ENCODE measurements around the gene ADGRG3. TPM values are rescaled to one million over a fixed set of nuclear protein-coding genes. Genes with fewer than 3 reads are reported as not detected.
A peak's percentile ranks its signal among the peaks of the same experiment; 100 is the strongest.

Gene ADGRG3
- total and polyA plus RNA-seq, 2 of the 13 experiments (the other 11 are each of a cell fraction or from before 2014, with no cell fraction given) = 2.7 to 11.8 TPM

- TF ChIP-seq, protein P1, sequence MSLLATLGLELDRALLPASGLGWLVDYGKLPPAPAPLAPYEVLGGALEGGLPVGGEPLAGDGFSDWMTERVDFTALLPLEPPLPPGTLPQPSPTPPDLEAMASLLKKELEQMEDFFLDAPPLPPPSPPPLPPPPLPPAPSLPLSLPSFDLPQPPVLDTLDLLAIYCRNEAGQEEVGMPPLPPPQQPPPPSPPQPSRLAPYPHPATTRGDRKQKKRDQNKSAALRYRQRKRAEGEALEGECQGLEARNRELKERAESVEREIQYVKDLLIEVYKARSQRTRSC (CRISPR knock-in tag; IDR thresholded peaks at IDR 0.05; ENCODE audit: low read depth) = no peak
- TF ChIP-seq MAF1 (CRISPR knock-in tag; IDR thresholded peaks at IDR 0.05; ENCODE audit: borderline replicate concordance) (no peak), PPARG (CRISPR knock-in tag; conservative IDR thresholded peaks at IDR 0.05) (peak; percentile 46; the same call in 1 of the 2 replicates), ZNF672 (CRISPR knock-in tag; IDR thresholded peaks at IDR 0.05) (peak; percentile 86; the same call in 1 of the 2 replicates), SP2 (CRISPR knock-in tag; IDR thresholded peaks at IDR 0.05) (no peak), RFXAP (CRISPR knock-in tag; IDR thresholded peaks at IDR 0.05; ENCODE audit: borderline replicate concordance) (no peak), ZNF317 (CRISPR knock-in tag; IDR thresholded peaks at IDR 0.05) (0 out of 2 replicates have a peak, but pooled peaks have one; percentile 29), ARHGAP35 (CRISPR knock-in tag; IDR thresholded peaks at IDR 0.05; ENCODE audit: borderline replicate concordance) (no peak), GRHL1 (CRISPR knock-in tag; conservative IDR thresholded peaks at IDR 0.05) (no peak)
- TF ChIP-seq, protein P2, sequence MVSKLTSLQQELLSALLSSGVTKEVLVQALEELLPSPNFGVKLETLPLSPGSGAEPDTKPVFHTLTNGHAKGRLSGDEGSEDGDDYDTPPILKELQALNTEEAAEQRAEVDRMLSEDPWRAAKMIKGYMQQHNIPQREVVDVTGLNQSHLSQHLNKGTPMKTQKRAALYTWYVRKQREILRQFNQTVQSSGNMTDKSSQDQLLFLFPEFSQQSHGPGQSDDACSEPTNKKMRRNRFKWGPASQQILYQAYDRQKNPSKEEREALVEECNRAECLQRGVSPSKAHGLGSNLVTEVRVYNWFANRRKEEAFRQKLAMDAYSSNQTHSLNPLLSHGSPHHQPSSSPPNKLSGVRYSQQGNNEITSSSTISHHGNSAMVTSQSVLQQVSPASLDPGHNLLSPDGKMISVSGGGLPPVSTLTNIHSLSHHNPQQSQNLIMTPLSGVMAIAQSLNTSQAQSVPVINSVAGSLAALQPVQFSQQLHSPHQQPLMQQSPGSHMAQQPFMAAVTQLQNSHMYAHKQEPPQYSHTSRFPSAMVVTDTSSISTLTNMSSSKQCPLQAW (CRISPR knock-in tag; IDR thresholded peaks at IDR 0.05) = peak; percentile 85; the same call in 1 of the 2 replicates
- TF ChIP-seq, protein P3, sequence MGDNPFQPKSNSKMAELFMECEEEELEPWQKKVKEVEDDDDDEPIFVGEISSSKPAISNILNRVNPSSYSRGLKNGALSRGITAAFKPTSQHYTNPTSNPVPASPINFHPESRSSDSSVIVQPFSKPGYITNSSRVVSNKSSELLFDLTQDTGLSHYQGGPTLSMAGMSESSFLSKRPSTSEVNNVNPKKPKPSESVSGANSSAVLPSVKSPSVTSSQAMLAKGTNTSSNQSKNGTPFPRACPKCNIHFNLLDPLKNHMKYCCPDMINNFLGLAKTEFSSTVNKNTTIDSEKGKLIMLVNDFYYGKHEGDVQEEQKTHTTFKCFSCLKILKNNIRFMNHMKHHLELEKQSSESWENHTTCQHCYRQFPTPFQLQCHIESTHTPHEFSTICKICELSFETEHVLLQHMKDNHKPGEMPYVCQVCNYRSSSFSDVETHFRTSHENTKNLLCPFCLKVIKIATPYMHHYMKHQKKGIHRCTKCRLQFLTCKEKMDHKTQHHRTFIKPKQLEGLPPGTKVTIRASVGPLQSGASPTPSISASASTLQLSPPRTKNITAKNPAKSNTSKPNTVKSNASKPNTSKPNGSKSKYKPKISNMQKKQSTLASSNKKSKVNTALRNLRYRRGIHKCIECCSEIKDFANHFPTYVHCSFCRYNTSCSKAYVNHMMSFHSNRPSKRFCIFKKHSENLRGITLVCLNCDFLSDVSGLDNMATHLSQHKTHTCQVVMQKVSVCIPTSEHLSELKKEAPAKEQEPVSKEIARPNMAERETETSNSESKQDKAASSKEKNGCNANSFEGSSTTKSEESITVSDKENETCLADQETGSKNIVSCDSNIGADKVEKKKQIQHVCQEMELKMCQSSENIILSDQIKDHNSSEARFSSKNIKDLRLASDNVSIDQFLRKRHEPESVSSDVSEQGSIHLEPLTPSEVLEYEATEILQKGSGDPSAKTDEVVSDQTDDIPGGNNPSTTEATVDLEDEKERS (CRISPR knock-in tag; IDR thresholded peaks at IDR 0.05) = no peak
- TF ChIP-seq, protein P4, sequence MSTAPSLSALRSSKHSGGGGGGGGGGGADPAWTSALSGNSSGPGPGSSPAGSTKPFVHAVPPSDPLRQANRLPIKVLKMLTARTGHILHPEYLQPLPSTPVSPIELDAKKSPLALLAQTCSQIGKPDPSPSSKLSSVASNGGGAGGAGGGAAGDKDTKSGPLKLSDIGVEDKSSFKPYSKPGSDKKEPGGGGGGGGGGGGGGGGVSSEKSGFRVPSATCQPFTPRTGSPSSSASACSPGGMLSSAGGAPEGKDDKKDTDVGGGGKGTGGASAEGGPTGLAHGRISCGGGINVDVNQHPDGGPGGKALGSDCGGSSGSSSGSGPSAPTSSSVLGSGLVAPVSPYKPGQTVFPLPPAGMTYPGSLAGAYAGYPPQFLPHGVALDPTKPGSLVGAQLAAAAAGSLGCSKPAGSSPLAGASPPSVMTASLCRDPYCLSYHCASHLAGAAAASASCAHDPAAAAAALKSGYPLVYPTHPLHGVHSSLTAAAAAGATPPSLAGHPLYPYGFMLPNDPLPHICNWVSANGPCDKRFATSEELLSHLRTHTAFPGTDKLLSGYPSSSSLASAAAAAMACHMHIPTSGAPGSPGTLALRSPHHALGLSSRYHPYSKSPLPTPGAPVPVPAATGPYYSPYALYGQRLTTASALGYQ (CRISPR knock-in tag; IDR thresholded peaks at IDR 0.05) = no peak
Measured at GRCh38 chr16:57660715-57661463, 7.2 kb upstream of the ADGRG3 start (continued).

Data from HepG2 (cell line).